Measurements from ENCODE around the gene ZSCAN25. TPM values are rescaled to one million over a fixed set of nuclear protein-coding genes. Genes with fewer than 3 reads are reported as not detected.
"Not testable (repeated sequence)": the region's sequence is repeated elsewhere in the genome, so short reads cannot be mapped to it uniquely, and the experiment has no call there.

Gene ZSCAN25
- total RNA-seq, 1 experiment from 2014 or later, result 12.9 TPM

DNA sequence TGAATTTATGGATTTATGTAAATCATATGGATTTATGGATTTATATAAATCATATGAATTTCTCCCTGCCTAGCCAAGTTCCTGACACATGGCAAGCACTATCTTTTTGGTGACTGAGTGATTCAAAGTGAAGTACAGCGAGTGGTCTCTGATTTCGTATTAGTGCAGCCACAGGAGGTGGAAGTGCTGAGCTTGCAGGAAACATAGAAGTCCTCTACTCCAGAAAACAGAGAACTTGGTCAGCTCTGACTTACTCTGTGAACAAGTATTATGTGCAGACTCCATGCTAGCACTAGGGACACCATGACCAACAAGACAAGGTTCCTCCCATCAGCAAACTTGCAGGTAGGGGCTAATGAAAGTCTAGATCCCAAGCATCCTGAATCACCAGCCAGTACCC, 34.5 kb downstream of the ZSCAN25 start:
- no peak for DNase-seq
- intact Hi-C loops (cut with micrococcal nuclease; ENCODE audit: unreplicated experiment), result no loop called here
- Mint-ChIP-seq H3K27me3 (ENCODE audit: unreplicated experiment) (no peaks in the 10 kb centered on the region), H3K4me1 (ENCODE audit: low read depth, unreplicated experiment) (no peaks in the 10 kb centered on the region), H3K9me3 (ENCODE audit: low read depth, unreplicated experiment) (no peaks in the 10 kb centered on the region), H3K4me3 (ENCODE audit: low read depth, unreplicated experiment) (no peak overlapping the region), H3K27ac (ENCODE audit: unreplicated experiment) (no peak overlapping the region), H3K36me3 (ENCODE audit: insufficient read depth, unreplicated experiment) (peaks cover 3% of the 10 kb centered on the region)
- TF ChIP-seq, protein P1, sequence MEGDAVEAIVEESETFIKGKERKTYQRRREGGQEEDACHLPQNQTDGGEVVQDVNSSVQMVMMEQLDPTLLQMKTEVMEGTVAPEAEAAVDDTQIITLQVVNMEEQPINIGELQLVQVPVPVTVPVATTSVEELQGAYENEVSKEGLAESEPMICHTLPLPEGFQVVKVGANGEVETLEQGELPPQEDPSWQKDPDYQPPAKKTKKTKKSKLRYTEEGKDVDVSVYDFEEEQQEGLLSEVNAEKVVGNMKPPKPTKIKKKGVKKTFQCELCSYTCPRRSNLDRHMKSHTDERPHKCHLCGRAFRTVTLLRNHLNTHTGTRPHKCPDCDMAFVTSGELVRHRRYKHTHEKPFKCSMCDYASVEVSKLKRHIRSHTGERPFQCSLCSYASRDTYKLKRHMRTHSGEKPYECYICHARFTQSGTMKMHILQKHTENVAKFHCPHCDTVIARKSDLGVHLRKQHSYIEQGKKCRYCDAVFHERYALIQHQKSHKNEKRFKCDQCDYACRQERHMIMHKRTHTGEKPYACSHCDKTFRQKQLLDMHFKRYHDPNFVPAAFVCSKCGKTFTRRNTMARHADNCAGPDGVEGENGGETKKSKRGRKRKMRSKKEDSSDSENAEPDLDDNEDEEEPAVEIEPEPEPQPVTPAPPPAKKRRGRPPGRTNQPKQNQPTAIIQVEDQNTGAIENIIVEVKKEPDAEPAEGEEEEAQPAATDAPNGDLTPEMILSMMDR (IDR thresholded peaks at IDR 0.05; ENCODE audit: unreplicated experiment), result no peak
- BruUV-seq (replicated peaks), result no TSS peak
- CTCF ChIA-PET, result no interaction called here

DNA sequence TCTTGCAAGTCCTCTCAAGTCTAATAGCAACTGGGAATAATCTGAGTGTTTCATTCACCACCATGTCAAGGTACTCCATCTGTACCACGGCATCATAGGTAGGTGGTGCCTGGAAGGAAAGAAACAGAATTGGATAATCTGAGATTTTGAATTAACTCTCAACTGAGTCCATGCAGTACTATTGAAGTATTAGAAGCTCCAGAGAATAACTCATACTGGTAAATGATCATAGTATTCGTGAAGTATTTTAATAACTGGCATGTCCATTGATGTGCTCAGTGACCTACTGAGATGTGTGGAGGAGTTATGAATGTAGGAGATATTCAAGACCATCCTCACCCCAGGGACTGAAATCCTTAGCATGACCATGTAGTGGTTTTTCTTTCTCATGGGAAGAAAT, 35.9 kb downstream of the ZSCAN25 start:
- BruUV-seq (replicated peaks), result no TSS peak
- no peak overlapping the region for H3K27ac Mint-ChIP-seq (ENCODE audit: unreplicated experiment)
- peaks cover 3% of the 10 kb centered on the region for H3K9me3 Mint-ChIP-seq (ENCODE audit: low read depth, unreplicated experiment)
- CTCF ChIA-PET, result no interaction called here
- intact Hi-C loops (cut with micrococcal nuclease; ENCODE audit: unreplicated experiment), result no loop called here
- no peak for DNase-seq
- H3K4me1 Mint-ChIP-seq (ENCODE audit: low read depth, unreplicated experiment), result no peaks in the 10 kb centered on the region
- H3K27me3 Mint-ChIP-seq (ENCODE audit: unreplicated experiment), result no peaks in the 10 kb centered on the region
- peaks cover 3% of the 10 kb centered on the region for H3K36me3 Mint-ChIP-seq (ENCODE audit: insufficient read depth, unreplicated experiment)
- TF ChIP-seq, protein P1 (IDR thresholded peaks at IDR 0.05; ENCODE audit: unreplicated experiment), result no peak
- H3K4me3 Mint-ChIP-seq (ENCODE audit: low read depth, unreplicated experiment), result no peak overlapping the region

DNA sequence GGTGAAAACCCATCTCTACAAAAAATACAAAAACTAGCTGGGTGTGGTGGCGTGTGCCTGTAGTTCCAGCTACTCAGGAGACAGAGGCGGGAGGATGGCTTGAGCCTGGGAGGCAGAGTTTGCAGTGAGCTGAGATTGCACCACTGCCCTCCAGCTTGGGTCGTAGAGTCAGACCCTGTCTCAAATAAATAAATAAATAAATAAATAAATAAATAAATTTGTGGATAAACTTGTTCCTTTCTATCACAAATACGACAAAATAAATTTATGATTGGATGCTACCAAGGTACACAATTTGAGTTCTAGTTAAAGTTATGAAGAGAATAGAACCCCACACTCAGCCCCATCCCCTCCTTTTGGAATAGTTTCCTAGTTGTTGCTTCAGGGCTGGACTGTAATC, 36.5 kb downstream of the ZSCAN25 start:
- H3K9me3 Mint-ChIP-seq (ENCODE audit: low read depth, unreplicated experiment); intact Hi-C loops (cut with micrococcal nuclease; ENCODE audit: unreplicated experiment); H3K36me3 Mint-ChIP-seq (ENCODE audit: insufficient read depth, unreplicated experiment); H3K4me3 Mint-ChIP-seq (ENCODE audit: low read depth, unreplicated experiment); BruUV-seq (replicated peaks); H3K4me1 Mint-ChIP-seq (ENCODE audit: low read depth, unreplicated experiment); H3K27me3 Mint-ChIP-seq (ENCODE audit: unreplicated experiment); CTCF ChIA-PET; H3K27ac Mint-ChIP-seq (ENCODE audit: unreplicated experiment); DNase-seq: not testable (repeated sequence)

DNA sequence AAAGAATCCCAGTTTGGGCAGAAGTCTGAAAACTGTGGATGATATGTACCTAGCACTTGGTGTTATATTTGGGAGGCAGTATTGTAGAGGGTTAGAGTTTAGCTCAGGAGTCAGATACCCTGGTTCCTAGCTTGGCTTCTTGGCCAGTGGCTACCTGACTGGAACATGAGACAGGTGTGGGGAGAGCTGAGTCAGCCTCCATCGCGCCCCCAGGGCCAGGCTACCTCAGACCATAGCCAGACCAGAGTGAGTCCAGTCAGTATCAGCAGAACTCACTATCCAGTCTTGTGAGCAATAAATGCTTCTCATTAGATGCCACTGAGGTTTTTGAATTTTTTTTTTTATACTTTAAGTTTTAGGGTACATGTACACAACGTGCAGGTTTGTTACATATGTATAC, 37.0 kb downstream of the ZSCAN25 start:
- CTCF ChIA-PET, result no interaction called here
- intact Hi-C loops (cut with micrococcal nuclease; ENCODE audit: unreplicated experiment), result no loop called here
- BruUV-seq (replicated peaks), result no TSS peak
- Mint-ChIP-seq H3K27ac (ENCODE audit: unreplicated experiment) (no peak overlapping the region), H3K4me3 (ENCODE audit: low read depth, unreplicated experiment) (no peak overlapping the region), H3K36me3 (ENCODE audit: insufficient read depth, unreplicated experiment) (peaks cover 5% of the 10 kb centered on the region), H3K4me1 (ENCODE audit: low read depth, unreplicated experiment) (no peaks in the 10 kb centered on the region), H3K27me3 (ENCODE audit: unreplicated experiment) (no peaks in the 10 kb centered on the region), H3K9me3 (ENCODE audit: low read depth, unreplicated experiment) (peaks cover 8% of the 10 kb centered on the region)
- no peak for DNase-seq
- TF ChIP-seq, protein P1 (IDR thresholded peaks at IDR 0.05; ENCODE audit: unreplicated experiment), result no peak

DNA sequence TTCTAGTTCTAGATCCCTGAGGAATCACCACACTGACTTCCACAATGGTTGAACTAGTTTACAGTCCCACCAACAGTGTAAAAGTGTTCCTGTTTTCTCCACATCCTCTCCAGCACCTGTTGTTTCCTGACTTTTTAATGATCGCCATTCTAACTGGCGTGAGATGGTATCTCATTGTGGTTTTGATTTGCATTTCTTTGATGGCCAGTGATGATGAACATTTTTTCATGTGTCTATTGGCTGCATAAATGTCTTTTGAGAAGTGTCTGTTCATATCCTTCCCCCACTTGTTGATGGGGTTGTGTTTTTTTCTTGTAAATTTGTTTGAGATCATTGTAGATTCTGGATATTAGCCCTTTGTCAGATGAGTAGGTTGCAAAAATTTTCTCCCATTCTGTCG, 37.9 kb downstream of the ZSCAN25 start:
- H3K9me3 Mint-ChIP-seq (ENCODE audit: low read depth, unreplicated experiment); H3K4me1 Mint-ChIP-seq (ENCODE audit: low read depth, unreplicated experiment); CTCF ChIA-PET; H3K4me3 Mint-ChIP-seq (ENCODE audit: low read depth, unreplicated experiment); H3K27ac Mint-ChIP-seq (ENCODE audit: unreplicated experiment); DNase-seq; intact Hi-C loops (cut with micrococcal nuclease; ENCODE audit: unreplicated experiment); BruUV-seq (replicated peaks); H3K27me3 Mint-ChIP-seq (ENCODE audit: unreplicated experiment): not testable (repeated sequence)
- H3K36me3 Mint-ChIP-seq (ENCODE audit: insufficient read depth, unreplicated experiment), result peaks cover 10% of the 10 kb centered on the region

DNA sequence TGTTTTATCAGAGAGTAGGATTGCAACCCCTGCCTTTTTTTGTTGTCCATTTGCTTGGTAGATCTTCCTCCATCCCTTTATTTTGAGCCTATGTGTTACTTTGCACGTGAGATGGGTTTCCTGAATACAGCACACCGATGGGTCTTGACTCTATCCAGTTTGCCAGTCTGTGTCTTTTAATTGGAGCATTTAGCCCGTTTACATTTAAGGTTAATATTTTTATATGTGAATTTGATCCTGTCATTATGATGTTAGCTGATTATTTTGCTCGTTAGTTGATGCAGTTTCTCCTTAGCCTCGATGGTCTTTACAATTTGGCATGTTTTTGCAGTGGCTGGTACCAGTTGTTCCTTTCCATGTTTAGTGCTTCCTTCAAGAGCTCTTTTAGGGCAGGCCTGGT, 41.1 kb downstream of the ZSCAN25 start:
- H3K4me3 Mint-ChIP-seq (ENCODE audit: low read depth, unreplicated experiment); H3K4me1 Mint-ChIP-seq (ENCODE audit: low read depth, unreplicated experiment); H3K27me3 Mint-ChIP-seq (ENCODE audit: unreplicated experiment); intact Hi-C loops (cut with micrococcal nuclease; ENCODE audit: unreplicated experiment); CTCF ChIA-PET; BruUV-seq (replicated peaks); H3K27ac Mint-ChIP-seq (ENCODE audit: unreplicated experiment); DNase-seq: not testable (repeated sequence)
- Mint-ChIP-seq H3K9me3 (ENCODE audit: low read depth, unreplicated experiment) (peaks cover 12% of the 10 kb centered on the region), H3K36me3 (ENCODE audit: insufficient read depth, unreplicated experiment) (peaks cover 15% of the 10 kb centered on the region)
